RWPE1 (cell line): Measurements from ENCODE around the gene ANO2.

Experiments
- CTCF ChIA-PET: fragments of 350-600 bp; sonication (Branson Sonifier 250); formaldehyde crosslinking; extraction: SDS; loops from one replicate; lab custom pipeline; 2021; lab: Yijun Ruan, JAX
- POLR2A ChIA-PET: fragments of 400-600 bp; formaldehyde crosslinking; extraction: SDS; loops from one replicate; lab custom pipeline; 2020; ENCODE audit warnings: antibody characterized with exemption; ENCODE audit not compliant: low non-redundant PET; lab: Yijun Ruan, JAX
- DNase-seq: peaks from one replicate; pipeline ENCODE4 v3.0.0; 2012; ENCODE audit warnings: low spot score
- H3K27ac ChIP-seq: fragments of 450-650 bp; 2 replicates; pipeline ENCODE4 v1.5.1; 2017
- TF ChIP-seq, protein P1 (sequence below): fragments of 450-650 bp; conservative IDR thresholded peaks from 2 replicates; pipeline ENCODE4 v1.5.1; 2017; ENCODE audit warnings: low read depth, mild to moderate bottlenecking

ANO2 gene

DNA sequence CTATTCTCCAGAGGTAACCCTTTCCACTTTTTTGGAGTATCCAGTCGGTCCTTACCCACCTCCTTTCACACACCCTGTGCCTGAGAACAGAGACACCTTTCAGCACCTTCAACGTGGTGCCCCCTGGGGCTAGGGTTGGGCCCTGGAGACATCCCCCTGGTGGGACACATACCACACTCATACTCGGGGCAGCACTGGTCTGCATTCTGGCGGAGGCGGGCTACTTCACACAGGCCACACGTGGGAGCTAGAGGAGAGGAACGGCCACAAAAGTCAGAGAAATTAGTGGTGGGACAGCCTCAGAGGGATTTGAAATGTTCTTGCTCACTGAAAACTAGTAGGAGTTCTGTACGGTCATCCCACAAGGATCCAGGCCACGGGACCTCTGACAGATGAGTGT is 39.8 kb upstream of the ANO2 start:
- ChIA-PET CTCF (no interaction called here), POLR2A (no interaction called here)
- TF ChIP-seq, protein P1, sequence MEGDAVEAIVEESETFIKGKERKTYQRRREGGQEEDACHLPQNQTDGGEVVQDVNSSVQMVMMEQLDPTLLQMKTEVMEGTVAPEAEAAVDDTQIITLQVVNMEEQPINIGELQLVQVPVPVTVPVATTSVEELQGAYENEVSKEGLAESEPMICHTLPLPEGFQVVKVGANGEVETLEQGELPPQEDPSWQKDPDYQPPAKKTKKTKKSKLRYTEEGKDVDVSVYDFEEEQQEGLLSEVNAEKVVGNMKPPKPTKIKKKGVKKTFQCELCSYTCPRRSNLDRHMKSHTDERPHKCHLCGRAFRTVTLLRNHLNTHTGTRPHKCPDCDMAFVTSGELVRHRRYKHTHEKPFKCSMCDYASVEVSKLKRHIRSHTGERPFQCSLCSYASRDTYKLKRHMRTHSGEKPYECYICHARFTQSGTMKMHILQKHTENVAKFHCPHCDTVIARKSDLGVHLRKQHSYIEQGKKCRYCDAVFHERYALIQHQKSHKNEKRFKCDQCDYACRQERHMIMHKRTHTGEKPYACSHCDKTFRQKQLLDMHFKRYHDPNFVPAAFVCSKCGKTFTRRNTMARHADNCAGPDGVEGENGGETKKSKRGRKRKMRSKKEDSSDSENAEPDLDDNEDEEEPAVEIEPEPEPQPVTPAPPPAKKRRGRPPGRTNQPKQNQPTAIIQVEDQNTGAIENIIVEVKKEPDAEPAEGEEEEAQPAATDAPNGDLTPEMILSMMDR, result no peak
- no peak overlapping the region for H3K27ac ChIP-seq
- DNase-seq, result no peak

DNA sequence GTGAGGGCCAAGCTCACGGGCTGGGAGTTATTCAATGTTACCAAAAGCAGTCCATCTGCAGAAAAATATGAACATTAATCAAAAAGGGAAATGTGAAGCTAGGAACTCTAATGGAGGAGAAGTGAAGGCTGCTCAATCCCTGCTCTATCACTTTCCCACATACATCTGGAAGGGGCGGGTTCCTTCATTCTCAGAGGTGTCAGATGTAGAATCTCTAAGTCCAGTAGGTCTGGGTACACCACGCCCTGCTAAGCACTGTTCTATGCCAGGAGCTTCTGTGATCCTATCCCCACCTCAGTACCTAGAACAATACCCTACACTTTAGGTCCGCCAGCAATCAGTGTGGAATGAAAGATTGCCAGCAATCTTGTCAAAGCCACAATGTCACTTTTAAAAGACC is 37.0 kb upstream of the ANO2 start:
- POLR2A ChIA-PET, result no interaction called here
- no peak overlapping the region for H3K27ac ChIP-seq
- TF ChIP-seq, protein P1, result no peak
- CTCF ChIA-PET, result interaction anchor here (1.0 kb wide), 1 partner anchor 56 kb away, joined by 3 read pairs; no protein-coding TSS in a partner anchor
- DNase-seq, result no peak

DNA sequence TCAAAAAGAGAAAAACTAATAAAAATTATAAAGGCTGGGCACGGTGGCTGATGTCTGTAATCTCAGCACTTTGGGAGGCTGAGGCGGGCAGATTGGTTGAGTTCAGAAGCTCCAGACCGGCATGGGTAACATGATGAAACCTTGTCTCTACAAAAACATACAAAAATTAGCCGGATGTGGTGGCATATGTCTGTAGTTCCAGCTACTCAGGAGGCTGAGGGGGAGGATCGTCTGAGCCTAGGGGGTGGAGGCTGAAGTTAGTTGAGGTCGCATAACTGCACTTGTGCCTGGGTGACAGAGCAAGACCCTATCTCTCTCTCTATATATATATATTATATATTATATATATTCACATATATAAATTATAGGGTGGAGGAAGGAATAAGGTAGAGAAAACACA is 32.5 kb upstream of the ANO2 start:
- no peak for DNase-seq
- TF ChIP-seq, protein P1, result no peak
- ChIA-PET CTCF (interaction anchor here (2.8 kb wide), 1 partner anchor 11 kb away, joined by 10 read pairs; no protein-coding TSS in a partner anchor), POLR2A (no interaction called here)
- H3K27ac ChIP-seq, result no peak overlapping the region

DNA sequence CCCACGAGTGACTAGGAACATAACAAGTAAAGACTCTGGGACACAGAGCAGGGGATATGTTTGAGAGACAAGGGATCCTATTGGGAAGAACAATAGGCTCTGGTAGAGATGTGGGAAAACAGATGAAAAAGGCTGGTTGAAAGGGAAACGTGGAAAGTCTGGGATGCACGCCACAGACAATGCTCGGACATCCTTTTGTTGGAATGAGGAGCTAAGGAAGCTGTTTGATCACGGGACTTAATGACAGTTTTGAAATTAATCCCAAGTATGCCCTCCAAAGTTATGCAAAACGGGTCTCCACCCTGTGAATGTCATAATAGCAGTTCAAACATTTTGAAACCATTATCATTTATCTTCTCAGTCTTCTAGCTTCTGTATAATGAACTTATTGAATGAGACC is 31.7 kb upstream of the ANO2 start:
- no peak overlapping the region for H3K27ac ChIP-seq
- ChIA-PET POLR2A (no interaction called here), CTCF (interaction anchor here (2.8 kb wide), 1 partner anchor 12 kb away, joined by 10 read pairs; no protein-coding TSS in a partner anchor)
- TF ChIP-seq, protein P1, result no peak
- DNase-seq, result no peak

DNA sequence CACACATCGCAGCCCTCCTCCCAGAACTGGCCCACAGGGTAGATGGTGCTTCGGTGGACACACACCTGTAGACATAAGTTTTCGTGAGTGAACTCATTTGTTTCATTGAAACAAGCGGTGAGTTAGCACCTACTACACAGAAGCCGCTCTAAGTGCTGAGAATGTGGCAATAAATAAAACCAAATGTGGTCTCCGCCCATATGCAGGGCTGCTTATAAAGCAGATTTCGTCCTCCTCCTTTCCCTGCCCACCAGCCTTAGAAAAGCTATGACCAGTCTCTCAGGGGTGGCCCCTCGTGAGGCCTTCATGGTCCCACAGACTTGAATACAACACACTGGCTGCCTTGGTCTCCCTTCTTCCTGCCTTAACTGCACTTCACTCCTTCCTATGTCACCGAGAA is 31.1 kb upstream of the ANO2 start:
- no peak overlapping the region for H3K27ac ChIP-seq
- no peak for DNase-seq
- ChIA-PET POLR2A (no interaction called here), CTCF (interaction anchor here (0.7 to 2.8 kb wide), 2 partner anchors 12 to 182 kb away, joined by 6 to 10 read pairs; no protein-coding TSS in a partner anchor)
- TF ChIP-seq, protein P1, result no peak

DNA sequence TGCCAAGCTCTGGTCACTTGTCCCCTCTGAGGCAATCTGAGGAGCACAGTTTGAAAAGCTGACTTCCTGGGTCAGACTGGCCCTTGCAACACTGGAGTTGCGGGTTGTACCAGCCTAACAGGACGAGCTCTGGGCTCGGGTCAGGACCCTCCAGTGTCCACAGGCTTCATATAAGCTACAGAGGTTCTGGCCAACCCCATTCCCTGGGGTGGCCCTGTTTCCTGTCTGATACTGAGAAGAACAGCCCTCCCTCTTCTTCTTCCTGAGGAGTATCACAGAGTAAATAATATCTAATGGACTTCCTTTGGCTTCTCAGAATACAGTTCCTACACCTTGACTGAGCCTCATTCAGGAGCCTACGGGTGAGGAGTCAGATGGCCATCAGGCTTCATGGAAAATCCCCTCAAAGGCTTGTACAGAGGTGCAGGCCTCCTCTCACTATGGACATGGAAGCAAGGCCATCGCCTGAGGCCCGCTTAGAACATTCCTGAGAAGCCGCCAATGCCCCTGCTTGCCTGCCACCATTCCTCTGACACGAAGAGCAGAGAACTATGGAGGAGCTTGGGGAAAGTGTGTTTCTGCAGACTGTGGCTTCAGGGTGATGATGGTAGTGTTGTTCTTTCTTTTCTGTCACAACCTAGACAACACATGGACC is 28.5 kb upstream of the ANO2 start:
- CTCF ChIA-PET, result interaction anchor here (0.5 to 1.7 kb wide), 2 partner anchors 9 to 15 kb away, joined by 3 to 5 read pairs; no protein-coding TSS in a partner anchor
- POLR2A ChIA-PET, result no interaction called here
- no peak overlapping the region for H3K27ac ChIP-seq
- TF ChIP-seq, protein P1, result no peak
- DNase-seq, result no peak
